H1 (cell line): ENCODE data around the gene BAIAP2. TPM values are rescaled to one million over a fixed set of nuclear protein-coding genes. Genes with fewer than 3 reads are reported as not detected.

Experiments used
- CTCF ChIA-PET: fragments of 300-600 bp; sonication (Branson Sonifier 250); formaldehyde crosslinking; loops from one replicate; lab custom pipeline; 2021; ENCODE audit not compliant: partially characterized antibody; lab: Charles Lee
- POLR2A ChIA-PET: fragments of 300-600 bp; sonication (Branson Sonifier 250); formaldehyde crosslinking; loops from one replicate; lab custom pipeline; 2021; ENCODE audit warnings: inconsistent platforms; ENCODE audit not compliant: partially characterized antibody; lab: Charles Lee
- DNase-seq, 2 experiments: peaks; one replicate each; pipeline versions ENCODE4 v3.0.0 to v3.0.0-alpha.2; 2010 to 2022; ENCODE audit warnings: low spot score in 2 of 2, low read depth in 1 of 2, mixed read lengths in 1 of 2
- FAIRE-seq: peaks from 2 replicates; lab custom pipeline; 2011; peaks lifted over from hg19 to GRCh38; lab: Jason Lieb, UNC
- H2AFZ ChIP-seq: 2 replicates; pipeline ENCODE4 v1.8.1; 2012; ENCODE audit warnings: low read length, inconsistent platforms
- H2AK5ac ChIP-seq: 2 replicates; pipeline ENCODE4 v1.6.1; 2013; ENCODE audit warnings: low read depth, low read length
- H2BK120ac ChIP-seq: replicated peaks from 2 replicates; pipeline ENCODE3; 2013; ENCODE audit warnings: low read depth, low read length, inconsistent platforms
- H2BK12ac ChIP-seq: 2 replicates; pipeline ENCODE4 v1.6.1; 2013; ENCODE audit warnings: low read depth, low read length
- H2BK15ac ChIP-seq: 2 replicates; pipeline ENCODE4 v1.6.1; 2013; ENCODE audit warnings: low read length
- H2BK20ac ChIP-seq: 2 replicates; pipeline ENCODE4 v1.6.1; 2013; ENCODE audit warnings: low read length
- H2BK5ac ChIP-seq: 2 replicates; pipeline ENCODE4 v1.6.1; 2013; ENCODE audit warnings: low read depth, low read length
- H3K14ac ChIP-seq: 2 replicates; pipeline ENCODE4 v1.6.1; 2013; ENCODE audit warnings: inconsistent platforms; ENCODE audit not compliant: insufficient read length
- H3K18ac ChIP-seq: 2 replicates; pipeline ENCODE4 v1.6.1; 2013; ENCODE audit warnings: low read length; ENCODE audit errors: extremely low read depth
- H3K23ac ChIP-seq: 2 replicates; pipeline ENCODE4 v1.6.1; 2013; ENCODE audit warnings: inconsistent platforms; ENCODE audit not compliant: insufficient read length
- H3K23me2 ChIP-seq: 2 replicates; pipeline ENCODE4 v1.6.1; 2013; ENCODE audit warnings: low read depth, low read length
- H3K27ac ChIP-seq: 2 replicates; pipeline ENCODE4 v1.6.1; 2011; ENCODE audit warnings: low read depth, low read length, inconsistent platforms
- H3K27me3 ChIP-seq, 4 experiments: replicated peaks in 1 of 4; 1 replicate in 1 of 4; 2 replicates in 3 of 4; pipeline versions ENCODE4 v1.6.1 to v1.8.1; 2011 to 2013; ENCODE audit warnings: low read length in 3 of 4, mild to moderate bottlenecking in 3 of 4, inconsistent platforms in 2 of 4, mixed read lengths in 2 of 4, moderate library complexity in 1 of 4; ENCODE audit not compliant: control insufficient read depth in 3 of 4, insufficient read depth in 3 of 4; ENCODE audit errors: extremely low read depth in 1 of 4
- H3K36me3 ChIP-seq, 4 experiments: 2 replicates each; pipeline versions ENCODE4 v1.6.1 to v1.8.1; 2011 to 2013; ENCODE audit warnings: mild to moderate bottlenecking in 4 of 4, low read length in 3 of 4, moderate library complexity in 2 of 4, control low read depth in 1 of 4, inconsistent platforms in 1 of 4; ENCODE audit not compliant: insufficient read depth in 4 of 4, control insufficient read depth in 2 of 4
- H3K4ac ChIP-seq: replicated peaks from 2 replicates; pipeline ENCODE3; 2013; ENCODE audit warnings: low read length, low read depth, mixed read lengths, inconsistent platforms; ENCODE audit not compliant: insufficient read length
- H3K4me1 ChIP-seq, 4 experiments: replicated peaks in 1 of 4; 1 replicate in 1 of 4; 2 replicates in 3 of 4; pipeline versions ENCODE4 v1.6.1 to v1.8.1; 2011 to 2013; ENCODE audit warnings: low read length in 3 of 4, inconsistent platforms in 2 of 4, mixed read lengths in 1 of 4; ENCODE audit not compliant: insufficient read depth in 4 of 4, control insufficient read depth in 3 of 4
- H3K4me2 ChIP-seq, 2 experiments: 2 replicates each; pipeline versions ENCODE4 v1.6.1 to v1.8.1; 2011 to 2013; ENCODE audit warnings: low read depth in 2 of 2, low read length in 2 of 2, control low read depth in 1 of 2, inconsistent platforms in 1 of 2, mild to moderate bottlenecking in 1 of 2; ENCODE audit not compliant: insufficient read depth in 1 of 2
- H3K4me3 ChIP-seq, 4 experiments: fragments of 200-600, 300-600 bp in 1 of 4; sonication (generic), shearing (Covaris generic), sonication (Bioruptor Twin) in 1 of 4; 2 replicates each; pipeline versions ENCODE4 v1.5.1 to v1.8.1; 2011 to 2016; ENCODE audit warnings: low read length in 4 of 4, low read depth in 3 of 4, control low read depth in 2 of 4, inconsistent platforms in 2 of 4, mild to moderate bottlenecking in 2 of 4, mixed read lengths in 1 of 4, moderate library complexity in 1 of 4; ENCODE audit not compliant: insufficient read depth in 2 of 4; ENCODE audit errors: extremely low read depth in 1 of 4
- H3K56ac ChIP-seq: replicated peaks from 2 replicates; pipeline ENCODE3; 2013; ENCODE audit warnings: low read depth, mild to moderate bottlenecking, mixed read lengths, low read length, inconsistent platforms; ENCODE audit not compliant: insufficient read length
- H3K79me1 ChIP-seq: 2 replicates; pipeline ENCODE4 v1.6.1; 2013; ENCODE audit warnings: low read depth, low read length, control low read depth
- H3K79me2 ChIP-seq, 2 experiments: 2 replicates each; pipeline versions ENCODE4 v1.6.1 to v1.8.1; 2012 to 2013; ENCODE audit warnings: low read length in 2 of 2, mild to moderate bottlenecking in 2 of 2, inconsistent platforms in 1 of 2; ENCODE audit not compliant: insufficient read depth in 2 of 2, control insufficient read depth in 1 of 2
- H3K9ac ChIP-seq, 4 experiments: replicated peaks in 1 of 4; 1 replicate in 1 of 4; 2 replicates in 3 of 4; pipeline versions ENCODE4 v1.6.1 to v1.8.1; 2011 to 2013; ENCODE audit warnings: low read depth in 3 of 4, low read length in 3 of 4, control low read depth in 2 of 4, mild to moderate bottlenecking in 2 of 4, moderate library complexity in 2 of 4, inconsistent platforms in 1 of 4; ENCODE audit errors: extremely low read depth in 1 of 4
- H3K9me3 ChIP-seq, 2 experiments: 2 replicates each; pipeline versions ENCODE4 v1.6.1 to v1.8.1; 2012 to 2013; ENCODE audit warnings: mild to moderate bottlenecking in 2 of 2, moderate library complexity in 2 of 2, control low read depth in 1 of 2, inconsistent platforms in 1 of 2, low read depth in 1 of 2, low read length in 1 of 2, mixed read lengths in 1 of 2; ENCODE audit not compliant: insufficient read depth in 2 of 2
- H4K20me1 ChIP-seq, 2 experiments: replicated peaks in 1 of 2; 2 replicates each; pipeline versions ENCODE3 to v1.8.1; 2011 to 2013; ENCODE audit warnings: inconsistent platforms in 2 of 2, low read length in 2 of 2, mild to moderate bottlenecking in 1 of 2; ENCODE audit not compliant: insufficient read depth in 2 of 2, control insufficient read depth in 1 of 2
- H4K5ac ChIP-seq: 2 replicates; pipeline ENCODE4 v1.6.1; 2013; ENCODE audit warnings: low read length, low read depth, mixed read lengths, inconsistent platforms; ENCODE audit not compliant: insufficient read length
- H4K8ac ChIP-seq: 2 replicates; pipeline ENCODE4 v1.8.0; 2013; ENCODE audit warnings: mild to moderate bottlenecking, moderate library complexity, low read length, inconsistent platforms; ENCODE audit not compliant: insufficient read depth; ENCODE audit errors: extremely low read depth
- H4K91ac ChIP-seq: replicated peaks from 2 replicates; pipeline ENCODE3; 2013; ENCODE audit warnings: low read length, mixed read lengths, inconsistent platforms; ENCODE audit not compliant: insufficient read length
- CBX8 ChIP-seq: fragments of 300-800, 300-1000 bp; sonication (generic); IDR thresholded peaks from 2 replicates; pipeline ENCODE4 v1.7.1; 2016; ENCODE audit warnings: low read depth, low read length, borderline replicate concordance
- NRF1 ChIP-seq: IDR thresholded peaks from 2 replicates; pipeline ENCODE4 v1.6.1; 2011; ENCODE audit warnings: mild to moderate bottlenecking, low read depth, low read length, improper control_type of control experiment
- RFX5 ChIP-seq: IDR thresholded peaks from 2 replicates; pipeline ENCODE4 v1.6.1; 2011; ENCODE audit warnings: low read depth, low read length, improper control_type of control experiment, borderline replicate concordance
- TAF7 ChIP-seq: optimal IDR thresholded peaks from 2 replicates; pipeline ENCODE3; 2011; ENCODE audit warnings: low read depth, mild to moderate bottlenecking, inconsistent platforms, low read length, moderate library complexity, borderline replicate concordance
- TCF12 ChIP-seq: IDR thresholded peaks from 2 replicates; pipeline ENCODE4 v1.6.1; 2011; ENCODE audit warnings: low read depth, mild to moderate bottlenecking, low read length
- WGBS, 2 experiments: shearing (Covaris generic) in 1 of 2; methylation state at CpG; one replicate each; pipeline versions ENCODE4 v1.1.6 to v1.1.7; 2013 to 2015; ENCODE audit warnings: low lambda C conversion rate in 2 of 2, mixed read lengths in 2 of 2, inconsistent platforms in 1 of 2, low coverage in 1 of 2, missing lambda C conversion rate in 1 of 2; ENCODE audit not compliant: insufficient replicate concordance in 2 of 2, insufficient coverage in 1 of 2, insufficient read length in 1 of 2; ENCODE audit errors: extremely low coverage in 1 of 2, missing lambda C conversion rate in 1 of 2; 5-methylcytosine and 5-hydroxymethylcytosine counted together
- polyA plus RNA-seq, 7 experiments: library from polyadenylated mRNA; depleted of rRNA in 3 of 7; stranded (reverse) in 5 of 7; unstranded in 2 of 7; fragments of >200 nt in 5 of 7; fragments of 200-250 nt in 2 of 7; gene quantifications; 1 replicate in 5 of 7; 2 replicates in 1 of 7; 4 replicates in 1 of 7; pipeline versions ENCODE4 v1.2.1 to v1.2.3, GENCODE V29; 2011 to 2013; ENCODE audit warnings: missing spikeins in 2 of 7, mixed read lengths in 2 of 7
- total RNA-seq: library from RNA; stranded (reverse); fragmentation: NEBNext Ultra II Directional; extraction: Animal tissue kit (Norgen Biotek cat#: 25700); gene quantifications from 2 replicates; pipeline ENCODE4 v1.2.1, GENCODE V29; 2021

BAIAP2 gene
- total and polyA plus RNA-seq, 2 of the 8 experiments (the other 6 are each of a cell fraction or from before 2014, with no cell fraction given), result 10.0 to 22.8 TPM

- Histone ChIP-seq H3K14ac (no peak overlapping the region), H4K5ac (no peak overlapping the region), H2BK12ac (no peak overlapping the region), H3K4ac (no peak overlapping the region), H3K79me1 (no peaks in the 10 kb centered on the region), H4K8ac (no peak overlapping the region), H2BK20ac (no peak overlapping the region), H3K4me3 (no peak overlapping the region), H3K56ac (no peak overlapping the region), H3K27me3 (no peaks in the 10 kb centered on the region), H2BK120ac (no peak overlapping the region), H3K79me2 (no peaks in the 10 kb centered on the region), H2AK5ac (no peak overlapping the region), H3K4me1 (no peaks in the 10 kb centered on the region; a peak in 1 of 7 replicates), H3K27ac (no peak overlapping the region), H3K23ac (no peak overlapping the region), H4K91ac (no peak overlapping the region), H3K9ac (no peak overlapping the region), H3K4me2 (no peak overlapping the region), H2AFZ (no peak overlapping the region), H4K20me1 (no peaks in the 10 kb centered on the region), H3K36me3 (no peaks in the 10 kb centered on the region), H3K18ac (no peak overlapping the region), H3K9me3 (no peaks in the 10 kb centered on the region), H2BK15ac (no peak overlapping the region), H2BK5ac (no peak overlapping the region), H3K23me2 (no peaks in the 10 kb centered on the region)
- CTCF ChIA-PET, result interaction anchor here (0.6 to 4.3 kb wide), 4 partner anchors 10 to 1467 kb away, joined by 3 to 21 read pairs (median 3); no protein-coding TSS in a partner anchor
- POLR2A ChIA-PET, result interaction anchor here (0.9 kb wide), 1 partner anchor 8 kb away, joined by 3 read pairs; no protein-coding TSS in a partner anchor
- no peak for DNase-seq
- 84% methylated on average over 8 of the region's 8 CpGs; no CpG with 5 or more reads in 1 of the 2 experiments for WGBS, 2 experiments
- no peak for FAIRE-seq
- no peak for TF ChIP-seq NRF1
- TF ChIP-seq RFX5, result no peak
- no peak for TF ChIP-seq TAF7
- no peak for TF ChIP-seq TCF12
- TF ChIP-seq CBX8, result no peak
Observed at GRCh38 chr17:81152288-81152828, 117.4 kb downstream of the BAIAP2 start.
